ENCODE results near the gene TENM3.
"Not testable (repeated sequence)": the region's sequence is repeated elsewhere in the genome, so short reads cannot be mapped to it uniquely, and the experiment has no call there.

The TENM3 gene

GRCh38 chr4:182386576-182386975, 143.4 kb downstream of the TENM3 start:
- not testable (repeated sequence) for H3K4me1 ChIP-seq (ENCODE audit: control insufficient read depth, insufficient read depth, low read length, poor library complexity, severe bottlenecking); H3K9me3 ChIP-seq (ENCODE audit: control insufficient read depth, low read length); H3K27ac ChIP-seq (ENCODE audit: low read depth, low read length, severe bottlenecking); H3K4me3 ChIP-seq (ENCODE audit: extremely low read depth, insufficient read depth, low read length, poor library complexity, severe bottlenecking)
- peaks cover 47% of the 10 kb centered on the region for H3K36me3 ChIP-seq (ENCODE audit: control insufficient read depth, insufficient read depth, low read length)
- 95 to 98% methylated on average over 20 to 23 of the region's 35 CpGs for WGBS, 2 experiments (ENCODE audit: insufficient coverage in 2 of 2)

DNA sequence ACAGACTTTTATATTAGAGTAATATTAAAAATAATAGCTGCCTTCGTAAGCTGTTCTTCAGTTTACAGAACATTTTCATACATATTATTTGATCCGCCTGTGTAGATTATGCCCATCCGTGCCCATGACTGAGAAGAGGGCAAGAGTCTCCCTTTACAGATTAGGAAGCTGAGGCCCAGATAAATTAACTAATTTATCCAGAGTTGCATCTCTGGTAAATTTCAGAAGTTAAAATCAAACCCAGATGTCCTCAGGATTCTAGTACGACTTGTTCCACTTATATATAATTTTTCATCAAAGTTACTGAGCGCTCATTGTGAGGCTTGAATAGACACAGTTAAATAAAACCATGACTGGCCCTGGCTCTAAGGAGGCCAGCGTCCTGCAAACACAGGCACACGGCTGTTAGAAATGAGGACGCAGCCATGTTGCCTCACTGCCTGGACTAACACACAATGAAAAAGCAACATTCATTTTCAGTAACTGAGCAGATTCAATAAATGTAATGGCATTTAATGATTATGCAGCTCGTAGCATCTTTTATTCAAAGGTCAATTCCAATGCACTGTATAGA, 148.0 kb downstream of the TENM3 start:
- no peaks in the 10 kb centered on the region for H3K9me3 ChIP-seq (ENCODE audit: control insufficient read depth, low read length)
- no peak overlapping the region for H3K4me3 ChIP-seq (ENCODE audit: extremely low read depth, insufficient read depth, low read length, poor library complexity, severe bottlenecking)
- 88 to 100% methylated on average over 4 of the region's 9 CpGs for WGBS, 2 experiments (ENCODE audit: insufficient coverage in 2 of 2)
- H3K4me1 ChIP-seq (ENCODE audit: control insufficient read depth, insufficient read depth, low read length, poor library complexity, severe bottlenecking) = no peaks in the 10 kb centered on the region
- no peak overlapping the region for H3K27ac ChIP-seq (ENCODE audit: low read depth, low read length, severe bottlenecking)
- H3K36me3 ChIP-seq (ENCODE audit: control insufficient read depth, insufficient read depth, low read length) = peaks cover 18% of the 10 kb centered on the region

DNA sequence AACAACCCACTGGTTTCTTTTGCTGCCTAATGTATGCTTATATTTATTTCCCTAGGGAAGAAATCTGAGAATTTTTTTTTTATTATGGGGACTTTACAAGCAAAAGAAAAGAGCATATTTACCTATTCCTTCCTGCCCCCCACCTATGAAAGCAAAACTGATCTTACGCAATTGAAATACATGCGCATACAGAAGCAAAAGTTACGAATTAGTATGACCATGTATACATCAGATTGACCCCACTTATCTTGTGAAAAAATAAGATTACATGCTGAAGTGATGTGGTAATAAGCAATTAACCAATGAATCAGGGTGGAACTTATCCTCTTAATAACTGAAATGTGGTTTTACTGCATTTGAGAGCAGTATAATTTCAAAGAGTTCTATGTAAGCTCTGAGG, 151.0 kb downstream of the TENM3 start:
- Histone ChIP-seq H3K4me3 (ENCODE audit: extremely low read depth, insufficient read depth, low read length, poor library complexity, severe bottlenecking) (no peak overlapping the region), H3K36me3 (ENCODE audit: control insufficient read depth, insufficient read depth, low read length) (peaks cover 4% of the 10 kb centered on the region)

GRCh38 chr4:182400081-182400480, 156.9 kb downstream of the TENM3 start:
- no peaks in the 10 kb centered on the region for H3K9me3 ChIP-seq (ENCODE audit: control insufficient read depth, low read length)
- H3K4me3 ChIP-seq (ENCODE audit: extremely low read depth, insufficient read depth, low read length, poor library complexity, severe bottlenecking) = no peak overlapping the region
- WGBS, 2 experiments (ENCODE audit: insufficient coverage in 2 of 2) = 100% methylated on average over 1 of the region's 1 CpG; no CpG with 5 or more reads in 1 of the 2 experiments
- H3K27ac ChIP-seq (ENCODE audit: low read depth, low read length, severe bottlenecking) = no peak overlapping the region
- H3K36me3 ChIP-seq (ENCODE audit: control insufficient read depth, insufficient read depth, low read length) = peaks cover 28% of the 10 kb centered on the region
- no peaks in the 10 kb centered on the region for H3K4me1 ChIP-seq (ENCODE audit: control insufficient read depth, insufficient read depth, low read length, poor library complexity, severe bottlenecking)

More for the DNA sequence above, 151.0 kb downstream of the TENM3 start:
- no peaks in the 10 kb centered on the region for H3K9me3 ChIP-seq (ENCODE audit: control insufficient read depth, low read length)
- 100% methylated on average over 3 of the region's 3 CpGs; no CpG with 5 or more reads in 1 of the 2 experiments for WGBS, 2 experiments (ENCODE audit: insufficient coverage in 2 of 2)
- H3K27ac ChIP-seq (ENCODE audit: low read depth, low read length, severe bottlenecking) = no peak overlapping the region
- no peaks in the 10 kb centered on the region for H3K4me1 ChIP-seq (ENCODE audit: control insufficient read depth, insufficient read depth, low read length, poor library complexity, severe bottlenecking)

- WGBS, 2 experiments (ENCODE audit: insufficient coverage in 2 of 2) = 93 to 100% methylated on average over 3 to 5 of the region's 7 CpGs
- Histone ChIP-seq H3K27ac (ENCODE audit: low read depth, low read length, severe bottlenecking) (no peak overlapping the region), H3K9me3 (ENCODE audit: control insufficient read depth, low read length) (no peaks in the 10 kb centered on the region), H3K4me1 (ENCODE audit: control insufficient read depth, insufficient read depth, low read length, poor library complexity, severe bottlenecking) (no peaks in the 10 kb centered on the region), H3K36me3 (ENCODE audit: control insufficient read depth, insufficient read depth, low read length) (peaks cover 30% of the 10 kb centered on the region), H3K4me3 (ENCODE audit: extremely low read depth, insufficient read depth, low read length, poor library complexity, severe bottlenecking) (no peak overlapping the region)
Measured at GRCh38 chr4:182400790-182401189, 157.6 kb downstream of the TENM3 start.

DNA sequence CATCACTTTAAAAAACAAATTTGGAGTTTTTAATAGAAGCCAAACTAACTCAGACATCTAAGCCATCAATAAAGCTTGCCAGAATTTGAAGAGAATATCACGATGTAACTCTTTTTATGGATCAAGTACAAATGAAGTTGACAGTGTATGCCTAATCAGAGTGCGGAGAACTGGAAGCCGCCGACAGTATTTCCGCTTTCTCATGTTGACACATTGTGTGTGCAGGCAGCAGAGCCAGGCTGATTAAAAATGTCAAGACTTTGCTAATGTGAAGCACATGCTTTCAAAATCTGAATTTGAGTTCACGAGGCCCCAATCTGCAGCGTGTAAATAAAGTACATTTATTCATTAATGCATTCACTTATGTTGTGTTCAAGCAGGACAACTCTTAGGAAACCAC, 161.2 kb downstream of the TENM3 start:
- H3K27ac ChIP-seq (ENCODE audit: low read depth, low read length, severe bottlenecking) = no peak overlapping the region
- H3K36me3 ChIP-seq (ENCODE audit: control insufficient read depth, insufficient read depth, low read length) = peaks cover 45% of the 10 kb centered on the region
- no peak overlapping the region for H3K4me3 ChIP-seq (ENCODE audit: extremely low read depth, insufficient read depth, low read length, poor library complexity, severe bottlenecking)
- no peaks in the 10 kb centered on the region for H3K9me3 ChIP-seq (ENCODE audit: control insufficient read depth, low read length)
- 92 to 95% methylated on average over 5 of the region's 7 CpGs for WGBS, 2 experiments (ENCODE audit: insufficient coverage in 2 of 2)
- no peaks in the 10 kb centered on the region for H3K4me1 ChIP-seq (ENCODE audit: control insufficient read depth, insufficient read depth, low read length, poor library complexity, severe bottlenecking)

GRCh38 chr4:182405087-182405486, 161.9 kb downstream of the TENM3 start:
- no peak overlapping the region for H3K4me3 ChIP-seq (ENCODE audit: extremely low read depth, insufficient read depth, low read length, poor library complexity, severe bottlenecking)
- H3K9me3 ChIP-seq (ENCODE audit: control insufficient read depth, low read length) = no peaks in the 10 kb centered on the region

DNA sequence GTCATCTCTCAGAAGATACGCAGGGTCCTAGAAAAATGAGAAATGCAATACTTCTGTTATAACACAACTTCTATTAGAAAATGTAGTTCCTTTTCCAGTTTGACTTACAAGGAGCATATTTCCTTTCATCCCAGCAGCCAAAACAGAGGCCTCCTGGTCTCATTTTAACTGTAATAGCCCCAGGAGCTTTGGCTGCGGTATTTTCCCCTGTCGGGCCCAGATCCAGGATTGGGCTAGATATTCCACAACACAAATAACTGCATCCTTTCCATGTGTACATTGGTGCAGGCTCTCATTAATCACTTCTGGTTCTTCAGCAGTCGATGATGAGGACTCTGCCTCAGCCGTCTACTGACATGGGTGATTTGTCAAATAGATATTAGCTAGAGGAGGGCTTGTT, 166.1 kb downstream of the TENM3 start:
- Histone ChIP-seq H3K4me1 (ENCODE audit: control insufficient read depth, insufficient read depth, low read length, poor library complexity, severe bottlenecking) (no peaks in the 10 kb centered on the region), H3K4me3 (ENCODE audit: extremely low read depth, insufficient read depth, low read length, poor library complexity, severe bottlenecking) (no peak overlapping the region), H3K27ac (ENCODE audit: low read depth, low read length, severe bottlenecking) (no peak overlapping the region), H3K9me3 (ENCODE audit: control insufficient read depth, low read length) (peaks cover 20% of the 10 kb centered on the region), H3K36me3 (ENCODE audit: control insufficient read depth, insufficient read depth, low read length) (peaks cover 52% of the 10 kb centered on the region)
- 100% methylated on average over 2 to 4 of the region's 5 CpGs for WGBS, 2 experiments (ENCODE audit: insufficient coverage in 2 of 2)

More at GRCh38 chr4:182405087-182405486, 161.9 kb downstream of the TENM3 start:
- 91% methylated on average over 6 to 9 of the region's 11 CpGs for WGBS, 2 experiments (ENCODE audit: insufficient coverage in 2 of 2)
- Histone ChIP-seq H3K36me3 (ENCODE audit: control insufficient read depth, insufficient read depth, low read length) (peaks cover 51% of the 10 kb centered on the region), H3K4me1 (ENCODE audit: control insufficient read depth, insufficient read depth, low read length, poor library complexity, severe bottlenecking) (no peaks in the 10 kb centered on the region), H3K27ac (ENCODE audit: low read depth, low read length, severe bottlenecking) (no peak overlapping the region)

- H3K4me3 ChIP-seq (ENCODE audit: extremely low read depth, insufficient read depth, low read length, poor library complexity, severe bottlenecking) = no peak overlapping the region
- H3K4me1 ChIP-seq (ENCODE audit: control insufficient read depth, insufficient read depth, low read length, poor library complexity, severe bottlenecking) = no peaks in the 10 kb centered on the region
- H3K36me3 ChIP-seq (ENCODE audit: control insufficient read depth, insufficient read depth, low read length) = peaks cover 43% of the 10 kb centered on the region
- peaks cover 20% of the 10 kb centered on the region for H3K9me3 ChIP-seq (ENCODE audit: control insufficient read depth, low read length)
- WGBS, 2 experiments (ENCODE audit: insufficient coverage in 2 of 2) = no CpG with 5 or more reads among the region's 3 CpGs
- H3K27ac ChIP-seq (ENCODE audit: low read depth, low read length, severe bottlenecking) = no peak overlapping the region
Measured at GRCh38 chr4:182411391-182411790, 168.2 kb downstream of the TENM3 start.

DNA sequence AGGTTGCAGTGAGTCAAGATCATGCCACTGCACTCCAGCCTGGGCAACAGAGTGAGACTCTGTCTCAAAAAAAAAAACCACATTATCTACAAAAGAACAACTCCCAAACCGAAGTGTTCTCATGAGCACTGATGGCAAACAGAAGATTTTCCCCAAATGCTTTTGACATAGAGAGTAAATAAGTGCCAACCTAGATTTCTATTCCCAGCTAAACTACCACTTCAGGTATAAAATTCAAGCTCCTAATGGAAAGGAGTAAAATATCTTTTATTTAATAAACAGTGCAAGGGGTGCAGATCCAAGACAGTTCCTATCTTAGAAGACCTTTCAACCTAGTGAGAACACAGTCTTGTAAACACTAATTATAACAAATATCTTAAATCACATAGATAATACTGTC, 170.3 kb downstream of the TENM3 start:
- no peaks in the 10 kb centered on the region for H3K4me1 ChIP-seq (ENCODE audit: control insufficient read depth, insufficient read depth, low read length, poor library complexity, severe bottlenecking)
- no peak overlapping the region for H3K27ac ChIP-seq (ENCODE audit: low read depth, low read length, severe bottlenecking)
- no CpG with 5 or more reads among the region's 1 CpG for WGBS, 2 experiments (ENCODE audit: insufficient coverage in 2 of 2)
- H3K4me3 ChIP-seq (ENCODE audit: extremely low read depth, insufficient read depth, low read length, poor library complexity, severe bottlenecking) = no peak overlapping the region
- peaks cover 36% of the 10 kb centered on the region for H3K36me3 ChIP-seq (ENCODE audit: control insufficient read depth, insufficient read depth, low read length)
- peaks cover 20% of the 10 kb centered on the region for H3K9me3 ChIP-seq (ENCODE audit: control insufficient read depth, low read length)

DNA sequence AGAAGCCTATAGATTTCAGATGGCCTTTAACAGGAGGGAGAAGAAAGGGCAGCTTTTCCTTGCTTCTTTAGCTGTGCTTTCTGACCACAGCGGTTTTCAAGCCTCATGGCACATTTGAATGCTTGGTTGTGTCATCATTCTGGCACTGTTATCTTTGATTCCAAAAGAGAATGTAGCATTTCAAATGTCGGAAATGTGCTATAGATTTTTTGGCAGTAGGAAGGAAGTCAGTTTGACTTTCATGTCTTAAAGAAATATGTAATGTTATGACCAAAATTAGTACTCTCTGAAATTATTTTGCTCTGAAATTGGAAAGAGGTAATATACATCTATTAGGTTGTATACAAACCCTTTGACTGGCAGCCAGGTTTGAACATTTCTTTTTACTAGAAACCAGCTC, 171.9 kb downstream of the TENM3 start:
- Histone ChIP-seq H3K4me3 (ENCODE audit: extremely low read depth, insufficient read depth, low read length, poor library complexity, severe bottlenecking) (no peak overlapping the region), H3K27ac (ENCODE audit: low read depth, low read length, severe bottlenecking) (no peak overlapping the region), H3K4me1 (ENCODE audit: control insufficient read depth, insufficient read depth, low read length, poor library complexity, severe bottlenecking) (no peaks in the 10 kb centered on the region), H3K9me3 (ENCODE audit: control insufficient read depth, low read length) (peaks cover 20% of the 10 kb centered on the region), H3K36me3 (ENCODE audit: control insufficient read depth, insufficient read depth, low read length) (peaks cover 22% of the 10 kb centered on the region)
- WGBS, 2 experiments (ENCODE audit: insufficient coverage in 2 of 2) = 83 to 100% methylated on average over 1 to 2 of the region's 2 CpGs

All from mesodermal cell (in vitro differentiated cells).